ENCODE data around the gene NUDT16L1. TPM values are rescaled to one million over a fixed set of nuclear protein-coding genes. Genes with fewer than 3 reads are reported as not detected.

Gene NUDT16L1
- total RNA-seq, 1 experiment from 2014 or later = 64.6 TPM

DNA sequence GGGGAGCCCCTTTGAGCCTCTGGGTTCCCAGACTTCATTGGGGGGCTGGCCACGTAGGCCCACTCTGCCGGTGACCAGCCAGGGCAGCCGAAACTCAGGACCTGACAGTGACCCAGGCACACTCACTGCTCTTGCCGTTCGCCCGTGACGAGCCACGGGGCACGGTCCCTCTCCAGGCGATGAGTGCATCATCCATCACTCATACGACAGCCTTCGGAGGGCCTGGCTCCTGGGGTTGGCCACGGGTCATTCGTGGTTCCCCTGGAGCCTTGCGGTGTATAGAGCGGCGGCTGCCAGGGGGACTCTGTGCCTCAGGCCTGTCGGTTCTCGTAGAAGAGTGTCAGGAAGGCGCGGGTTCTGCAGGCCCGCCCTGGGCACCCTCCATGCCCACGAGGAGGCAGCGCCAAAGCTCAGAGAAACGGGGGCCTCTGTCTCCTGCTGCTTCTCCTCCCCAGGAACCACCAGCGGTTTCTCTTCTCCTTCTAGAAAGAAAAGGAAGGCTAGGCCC lies 11.2 kb upstream of the NUDT16L1 start:
- DNase-seq (ENCODE audit: low spot score) = no peak

DNA sequence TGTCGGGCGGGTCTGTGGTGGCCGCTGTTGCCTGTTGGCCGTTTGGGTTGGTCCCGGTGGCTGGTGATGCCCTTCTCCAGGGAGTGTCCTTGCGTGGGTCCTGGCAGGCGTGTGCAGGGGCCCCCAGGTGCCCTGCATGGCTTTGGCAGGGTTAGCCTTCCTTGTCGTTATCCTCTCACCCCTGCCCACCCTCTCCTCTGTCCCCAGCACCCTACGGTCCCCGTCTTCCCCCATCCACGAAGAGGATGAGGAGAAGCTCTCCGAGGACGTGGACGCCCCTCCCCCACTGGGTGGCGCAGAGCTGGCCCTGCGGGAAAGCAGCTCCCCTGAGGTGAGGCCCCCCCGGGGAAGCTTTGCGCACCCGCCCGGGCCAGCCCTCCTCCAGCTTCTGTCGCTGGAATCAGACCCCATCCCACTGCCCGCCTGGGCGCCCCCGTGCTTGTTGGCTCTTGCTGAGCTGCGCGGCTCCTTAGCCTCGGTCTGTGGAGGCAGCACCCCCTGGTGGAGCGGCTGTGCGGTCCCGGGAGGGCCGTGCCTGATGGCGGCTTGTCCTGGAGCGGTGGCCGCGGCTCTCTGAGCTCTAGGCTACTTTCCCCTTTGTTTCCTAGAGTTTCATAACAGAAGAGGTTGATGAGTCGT lies 10.6 kb upstream of the NUDT16L1 start:
- DNase-seq (ENCODE audit: low spot score) = peak; percentile 45

DNA sequence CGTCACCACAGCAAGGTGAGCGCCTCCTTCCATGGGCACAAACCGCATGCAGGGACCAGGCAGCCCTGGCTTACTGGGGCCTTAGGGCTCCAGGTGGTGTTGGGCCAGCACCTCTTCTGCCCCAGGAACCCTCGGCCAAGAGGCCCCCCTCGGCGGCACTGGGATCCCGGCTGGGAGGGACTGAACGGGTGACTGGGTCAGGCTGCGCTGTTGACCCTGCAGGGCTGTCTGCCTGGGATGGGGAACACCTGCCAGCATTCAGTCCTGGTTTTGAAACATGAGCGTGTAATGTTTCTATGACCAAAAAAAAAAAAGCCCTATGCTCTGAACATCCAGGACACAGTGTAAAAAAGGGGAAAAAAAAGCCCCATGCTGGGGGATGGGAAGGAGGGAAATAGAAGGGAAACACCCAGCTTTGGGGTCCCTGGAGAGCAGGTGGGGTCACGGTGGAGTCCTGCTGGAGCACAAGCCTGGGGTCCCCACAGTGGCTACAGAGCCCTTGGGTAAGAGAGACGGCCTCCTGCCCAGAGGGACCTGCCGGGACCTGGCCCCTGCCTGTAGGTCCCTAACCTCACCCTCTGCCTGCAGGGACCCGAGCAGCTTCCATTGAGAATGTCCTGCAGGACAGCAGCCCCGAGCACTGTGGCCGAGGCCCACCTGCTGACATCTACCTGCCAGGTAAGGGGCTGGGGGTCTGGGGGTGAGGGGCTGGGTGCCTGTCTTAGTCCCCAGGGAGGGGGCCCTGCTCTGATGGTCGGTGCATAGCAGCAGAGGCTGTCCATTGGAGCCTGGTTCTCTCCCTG lies 9.9 kb upstream of the NUDT16L1 start:
- DNase-seq (ENCODE audit: low spot score) = no peak

DNA sequence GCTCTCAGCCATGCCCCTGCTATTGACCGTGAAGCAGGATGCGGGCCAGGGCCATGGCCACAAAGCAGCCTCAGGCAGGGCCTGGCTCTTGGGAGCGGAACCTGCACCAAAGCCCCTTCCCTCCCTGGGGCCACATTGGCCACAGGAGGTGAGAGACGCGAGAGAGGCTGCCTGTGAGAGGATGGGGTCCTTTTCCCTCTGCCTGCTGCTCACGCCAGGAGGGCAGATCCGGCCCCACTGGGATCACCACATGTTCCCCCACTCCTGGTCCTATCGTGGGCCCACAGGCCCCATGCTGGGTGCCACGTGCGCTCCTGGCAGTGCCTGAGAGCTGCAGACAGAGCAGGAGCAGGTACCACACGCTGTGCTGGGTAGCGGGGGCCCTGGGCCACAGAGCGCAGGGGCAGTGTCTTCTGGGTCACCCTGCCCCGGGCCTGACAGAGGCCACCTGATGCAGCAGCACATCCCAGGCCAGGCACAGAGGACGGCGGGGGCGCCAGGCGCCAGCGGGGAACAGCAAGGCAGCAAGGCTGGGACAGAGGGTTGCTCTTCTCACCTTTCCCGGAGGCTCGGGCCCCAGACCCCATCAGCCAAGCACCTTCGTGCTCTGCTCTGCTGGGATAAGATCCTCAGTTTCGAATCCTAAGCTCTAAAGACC lies 9.2 kb upstream of the NUDT16L1 start:
- no peak for DNase-seq (ENCODE audit: low spot score)

DNA sequence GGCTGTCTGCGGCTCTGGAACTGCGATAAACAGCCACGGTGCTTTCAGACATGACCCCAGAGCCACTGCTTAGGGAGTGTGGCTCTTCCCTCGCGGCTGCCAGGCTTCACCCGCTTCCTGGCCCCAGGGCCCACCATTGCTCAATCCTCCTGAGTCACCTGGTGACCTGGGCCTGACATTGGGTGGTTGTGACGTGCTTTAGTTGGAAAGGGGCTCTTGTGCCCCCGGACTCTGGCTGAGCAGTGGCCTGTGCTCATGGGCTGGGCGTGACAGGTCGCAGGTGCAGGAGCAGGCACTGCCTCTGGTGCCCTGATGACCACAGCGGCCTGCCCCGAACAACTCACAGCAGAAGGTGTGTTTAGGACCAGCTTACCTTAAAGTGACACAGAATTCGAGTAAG lies 8.6 kb upstream of the NUDT16L1 start:
- no peak for DNase-seq (ENCODE audit: low spot score)

DNA sequence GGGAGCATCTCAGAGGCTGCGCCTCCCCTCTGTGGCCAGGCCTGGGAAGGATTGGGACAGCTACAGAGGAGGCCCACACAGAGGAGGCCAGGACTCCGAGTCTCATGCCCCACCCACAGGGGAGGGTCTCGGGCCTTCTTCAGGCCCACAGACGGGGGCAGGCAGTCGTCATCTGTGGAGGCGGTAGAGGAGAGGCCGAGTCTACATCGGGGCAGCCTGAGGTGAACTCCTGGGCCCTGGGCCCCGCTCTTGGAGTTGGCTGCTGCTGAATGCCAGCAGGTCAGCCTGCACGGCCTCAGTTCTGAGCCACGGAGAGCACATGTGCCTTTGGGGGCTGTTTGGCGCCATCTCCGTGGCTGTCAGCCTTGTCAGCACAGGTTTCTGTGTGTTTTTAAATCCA lies 8.1 kb upstream of the NUDT16L1 start:
- DNase-seq (ENCODE audit: low spot score) = no peak

DNA sequence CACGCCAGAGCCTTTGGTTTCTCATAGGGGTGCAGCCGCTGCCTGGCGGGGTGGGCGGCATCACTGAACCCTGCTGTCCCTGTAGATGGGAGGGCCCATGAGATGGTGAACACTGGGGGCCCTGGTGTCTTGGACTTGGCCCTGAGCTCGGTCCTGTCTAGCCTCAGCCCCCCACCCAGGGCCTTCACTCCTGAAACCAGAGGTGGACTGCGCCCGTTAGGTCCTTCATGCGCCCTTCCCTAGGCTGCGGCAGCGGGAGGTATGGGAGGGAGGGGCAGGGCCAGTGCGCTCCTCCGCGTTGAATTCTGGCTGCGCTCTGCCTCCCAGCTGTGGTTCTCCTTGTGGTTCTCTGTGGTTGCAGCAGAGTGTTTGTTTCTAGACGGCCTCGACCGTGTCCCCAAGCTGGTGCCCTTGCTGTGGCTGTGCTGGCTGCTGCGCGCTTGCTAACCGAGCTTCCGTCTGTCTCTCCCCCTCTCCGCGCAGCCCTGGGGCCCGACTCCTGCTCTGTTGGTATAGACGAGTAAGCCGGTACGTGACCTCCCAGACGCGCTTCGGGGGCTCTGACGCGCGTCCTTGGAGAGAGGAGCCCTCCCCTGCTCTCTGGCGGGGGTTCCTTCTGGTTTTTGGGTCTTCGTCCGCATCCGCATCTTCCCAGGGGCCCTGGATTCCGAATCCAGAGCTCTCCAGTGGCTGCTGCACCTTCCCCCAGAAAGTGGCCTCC lies 7.4 kb upstream of the NUDT16L1 start:
- no peak for DNase-seq (ENCODE audit: low spot score)

DNA sequence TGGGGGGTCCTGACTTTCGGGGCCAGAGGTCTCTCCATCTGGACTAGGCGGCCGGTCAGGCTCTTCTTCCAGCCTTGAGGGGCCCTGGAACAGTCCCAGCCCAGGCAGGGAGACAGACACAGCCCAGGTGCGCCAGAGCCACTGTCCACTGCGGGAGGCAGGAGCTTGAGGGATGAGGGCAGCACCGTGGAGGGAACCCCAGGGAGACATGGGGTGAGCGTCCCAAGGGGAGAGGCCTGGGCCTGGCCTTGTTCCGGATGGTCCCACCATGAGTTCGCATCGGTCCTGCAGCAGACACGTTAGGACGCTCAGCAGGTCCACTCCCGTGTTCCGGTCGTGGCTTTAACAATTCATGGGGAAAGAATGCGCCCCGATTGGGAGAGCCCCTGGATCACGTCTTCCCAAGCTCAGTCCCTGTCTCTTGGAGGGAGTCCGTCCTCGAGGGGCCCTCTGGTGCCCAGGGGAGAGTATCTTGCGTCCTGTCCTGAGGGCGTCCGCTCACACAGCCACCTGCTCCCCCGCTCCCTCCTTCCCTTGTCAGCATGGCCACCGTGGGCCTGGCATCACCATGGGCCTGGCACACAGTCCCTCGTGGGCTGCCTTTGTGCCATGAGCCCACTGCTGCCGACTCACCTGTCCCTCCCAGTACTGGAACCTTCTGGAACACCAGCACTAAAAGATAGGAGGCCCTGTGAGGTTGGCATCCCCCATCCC lies 6.7 kb upstream of the NUDT16L1 start:
- no peak for DNase-seq (ENCODE audit: low spot score)

DNA sequence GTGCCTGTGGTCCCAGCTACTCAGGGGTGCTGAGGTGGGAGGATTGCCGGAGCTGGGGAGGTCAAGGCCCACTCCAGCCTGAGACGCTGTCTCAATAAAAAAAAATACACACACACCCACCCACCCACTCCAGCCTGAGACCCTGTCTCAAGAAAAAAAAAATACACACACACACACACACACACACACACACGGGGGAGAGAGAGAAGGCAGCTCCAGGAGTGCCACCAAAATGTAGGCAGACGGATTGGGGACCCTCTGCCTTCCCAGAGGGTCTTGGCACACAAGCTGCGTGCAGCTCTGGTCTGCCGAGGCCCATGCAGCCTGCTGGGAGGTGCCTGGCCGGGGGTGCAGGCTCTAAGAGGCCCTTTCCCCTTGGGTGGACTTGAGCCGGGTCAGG lies 5.9 kb upstream of the NUDT16L1 start:
- DNase-seq (ENCODE audit: low spot score) = no peak

DNA sequence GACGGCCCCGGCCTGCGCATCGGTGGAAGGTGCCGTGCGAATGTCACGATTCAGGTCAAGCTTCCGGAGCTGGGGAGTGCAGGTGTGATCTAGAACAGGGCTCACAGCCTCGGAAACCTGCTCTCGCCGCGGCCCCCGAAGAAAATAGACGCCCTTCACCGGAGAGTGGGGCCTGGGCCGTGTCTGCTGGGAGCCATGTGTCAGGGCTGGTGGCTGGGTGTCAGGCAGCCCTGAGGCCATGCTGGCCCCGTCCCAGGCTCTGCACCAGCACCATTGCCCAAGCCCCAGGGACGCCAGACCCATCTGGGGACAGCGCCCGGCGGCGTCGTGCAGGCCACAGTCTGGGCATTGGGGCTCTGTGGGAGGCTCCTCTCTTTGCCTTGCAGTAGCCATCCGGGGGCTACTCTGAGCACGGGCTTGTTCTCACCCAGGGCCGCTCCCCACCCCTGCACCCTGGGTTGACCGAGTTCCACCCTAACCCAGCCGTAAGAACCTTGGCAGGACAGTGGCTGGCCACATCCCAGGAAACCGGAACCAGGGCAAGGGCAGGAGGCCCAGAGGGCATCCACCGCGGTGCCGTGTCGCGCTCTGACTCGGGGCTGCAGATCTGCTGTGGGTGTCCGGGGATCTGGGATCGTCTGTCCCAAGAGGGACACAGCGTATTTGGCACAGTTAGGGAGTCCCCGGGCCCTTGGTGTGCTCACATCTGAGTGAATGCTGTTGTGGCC lies 5.3 kb upstream of the NUDT16L1 start:
- DNase-seq (ENCODE audit: low spot score) = no peak

DNA sequence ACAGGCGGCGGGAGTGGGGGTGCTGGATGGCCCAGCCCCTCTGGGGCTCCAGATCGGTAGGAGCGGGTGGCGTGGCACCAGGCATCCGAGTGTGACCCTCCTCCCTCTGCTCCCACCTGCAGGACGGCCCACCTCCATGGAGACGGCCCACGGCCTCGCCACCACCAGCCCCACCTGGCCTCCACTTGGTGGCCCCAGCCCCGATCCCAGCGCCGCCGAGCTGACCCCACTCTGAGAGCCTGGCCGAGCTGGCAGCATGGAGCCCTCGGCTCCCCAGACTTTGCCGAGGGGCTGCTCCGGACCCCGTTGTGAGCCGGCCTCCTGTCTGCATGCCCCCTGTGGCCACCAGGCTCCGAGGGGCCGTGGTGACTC lies 4.7 kb upstream of the NUDT16L1 start:
- no peak for DNase-seq (ENCODE audit: low spot score)

DNA sequence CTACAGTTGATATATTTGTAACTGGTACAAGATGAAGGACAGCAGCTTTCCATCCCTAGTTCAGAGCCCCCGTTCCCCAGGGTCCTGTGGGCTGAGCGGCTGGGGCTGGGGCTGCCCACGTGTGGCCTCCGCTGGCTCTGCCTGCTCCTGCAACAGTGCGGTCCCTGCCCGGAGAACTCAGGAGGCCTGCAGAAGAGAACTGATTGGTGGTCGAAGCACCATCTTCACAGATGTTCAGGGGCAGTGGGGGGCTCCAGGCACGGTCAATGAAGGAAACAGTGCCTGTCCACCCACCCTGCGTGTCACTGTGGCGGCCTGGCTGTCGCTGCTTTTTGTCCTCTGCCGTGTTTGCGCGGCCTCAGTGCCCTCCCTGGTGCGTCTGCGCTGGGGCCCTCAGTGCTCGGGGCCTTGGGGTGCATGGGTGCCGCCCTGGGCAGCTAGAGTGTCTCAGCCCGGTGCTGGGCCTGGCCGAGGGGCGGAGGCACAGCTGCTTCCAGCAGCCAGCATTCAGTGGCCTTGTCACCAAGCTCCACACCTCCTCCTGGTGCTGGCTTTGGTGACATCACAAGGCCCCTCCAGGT lies 4.2 kb upstream of the NUDT16L1 start:
- no peak for DNase-seq (ENCODE audit: low spot score)

DNA sequence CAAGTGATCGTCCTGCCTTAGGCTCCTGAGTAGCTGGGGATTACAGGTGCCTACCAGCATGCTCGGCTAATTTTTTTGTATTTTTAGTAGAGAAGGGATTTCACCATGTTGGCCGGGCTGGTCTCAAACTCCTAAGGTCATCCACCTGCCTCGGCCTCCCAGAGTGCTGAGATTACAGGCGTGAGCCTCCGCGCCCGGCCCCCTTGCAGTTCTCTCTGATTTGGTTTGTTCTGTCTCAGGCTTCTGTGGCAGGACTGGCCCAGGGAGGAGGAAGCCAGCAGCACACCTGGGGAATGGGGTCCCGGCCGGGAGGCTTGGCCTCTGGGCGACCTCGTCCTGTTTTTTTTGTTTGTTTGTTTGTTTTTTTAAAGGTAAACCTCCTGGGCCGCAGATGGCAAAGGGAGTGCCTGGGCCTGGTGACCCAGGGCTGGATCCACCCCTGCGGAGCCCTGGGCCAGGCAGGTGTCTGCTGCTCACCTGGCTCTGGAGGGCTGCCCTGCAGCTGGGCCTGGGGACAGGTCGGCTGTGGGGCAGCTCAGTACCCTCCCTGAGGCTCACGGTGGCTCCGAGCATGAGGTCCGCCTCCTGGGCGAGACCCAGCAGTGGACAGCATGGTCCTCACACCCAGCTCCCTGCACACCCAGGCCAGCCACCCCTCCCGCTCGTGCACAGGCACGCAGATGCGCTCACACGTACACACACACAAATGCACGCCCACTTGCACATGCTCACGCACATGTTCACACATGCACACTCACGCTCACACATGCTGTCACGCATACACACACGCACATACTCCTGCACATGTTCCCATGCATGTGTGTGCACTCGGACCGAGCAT lies 3.3 kb upstream of the NUDT16L1 start:
- no peak for DNase-seq (ENCODE audit: low spot score)

DNA sequence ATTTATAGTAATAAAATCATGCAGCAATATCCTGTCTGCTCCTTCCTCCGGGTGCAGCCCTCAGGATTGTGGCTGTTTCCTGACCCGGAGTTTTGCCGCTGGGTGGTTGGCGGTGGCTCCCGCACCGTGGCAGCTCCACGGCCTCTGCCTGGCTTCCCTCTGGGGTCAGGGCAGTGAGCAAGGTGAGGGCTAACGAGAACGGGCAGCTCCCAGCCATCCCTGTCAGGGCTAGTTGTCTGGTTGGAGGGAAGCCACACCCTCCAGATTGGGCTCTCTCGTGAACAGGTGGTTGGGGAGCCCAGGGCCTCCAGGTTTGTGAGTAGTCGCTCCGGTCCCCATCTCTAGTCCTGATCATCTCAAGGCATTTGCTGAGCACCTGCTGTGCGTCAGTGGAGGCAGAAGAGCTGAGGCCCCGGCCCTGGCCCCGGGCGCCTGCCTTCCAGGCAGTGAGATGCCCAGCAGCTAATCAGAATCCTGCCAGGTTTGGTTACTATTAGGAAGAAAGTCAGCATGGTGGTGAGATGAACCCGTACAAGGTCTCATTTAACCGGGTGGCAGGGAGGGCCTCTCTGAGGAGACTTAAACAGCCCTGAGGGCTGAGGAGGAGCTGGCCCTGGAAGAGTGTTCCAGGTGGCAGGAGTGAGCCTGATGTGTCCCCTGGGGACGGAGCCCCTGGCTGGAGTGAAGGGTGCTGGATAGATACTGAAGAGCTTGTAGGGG lies 2.3 kb upstream of the NUDT16L1 start:
- no peak for DNase-seq (ENCODE audit: low spot score)

DNA sequence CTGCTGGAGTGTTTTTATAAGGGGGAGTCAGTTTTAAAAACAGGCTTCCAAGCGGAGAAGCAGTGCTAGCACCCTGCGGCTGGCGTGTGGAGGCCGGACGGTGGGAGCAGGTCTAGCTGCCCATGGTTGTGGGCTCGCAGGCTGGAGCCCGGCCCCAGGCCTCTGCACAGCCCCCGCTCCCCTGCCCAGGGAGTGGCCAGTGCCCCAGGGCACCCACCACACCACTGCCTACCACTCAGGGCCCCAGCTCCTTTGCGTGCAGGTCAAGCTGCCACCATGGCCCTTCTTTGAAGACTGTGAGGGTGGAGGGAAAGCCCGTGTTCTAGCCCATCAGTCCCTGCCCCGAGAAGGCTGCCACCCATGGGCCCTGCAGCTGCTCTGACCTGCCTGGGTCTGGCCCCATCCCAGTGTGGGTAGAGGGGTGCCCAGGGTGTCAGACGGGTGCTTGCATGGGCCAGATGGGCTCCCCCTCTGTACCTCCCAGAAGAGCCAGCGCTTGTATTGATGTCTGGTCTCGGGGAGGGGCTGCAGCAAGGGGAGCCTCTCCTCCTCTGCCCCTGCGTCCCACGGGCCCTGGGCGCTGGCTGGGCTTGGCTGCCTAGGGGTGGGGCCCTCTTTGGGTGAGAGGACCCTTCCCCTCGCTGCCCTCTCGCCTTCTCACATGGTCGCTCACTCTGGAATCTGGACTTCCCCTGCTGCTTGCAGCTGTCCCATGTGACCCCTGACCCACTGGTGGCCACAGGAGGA lies 1.5 kb upstream of the NUDT16L1 start:
- DNase-seq (ENCODE audit: low spot score) = no peak

DNA sequence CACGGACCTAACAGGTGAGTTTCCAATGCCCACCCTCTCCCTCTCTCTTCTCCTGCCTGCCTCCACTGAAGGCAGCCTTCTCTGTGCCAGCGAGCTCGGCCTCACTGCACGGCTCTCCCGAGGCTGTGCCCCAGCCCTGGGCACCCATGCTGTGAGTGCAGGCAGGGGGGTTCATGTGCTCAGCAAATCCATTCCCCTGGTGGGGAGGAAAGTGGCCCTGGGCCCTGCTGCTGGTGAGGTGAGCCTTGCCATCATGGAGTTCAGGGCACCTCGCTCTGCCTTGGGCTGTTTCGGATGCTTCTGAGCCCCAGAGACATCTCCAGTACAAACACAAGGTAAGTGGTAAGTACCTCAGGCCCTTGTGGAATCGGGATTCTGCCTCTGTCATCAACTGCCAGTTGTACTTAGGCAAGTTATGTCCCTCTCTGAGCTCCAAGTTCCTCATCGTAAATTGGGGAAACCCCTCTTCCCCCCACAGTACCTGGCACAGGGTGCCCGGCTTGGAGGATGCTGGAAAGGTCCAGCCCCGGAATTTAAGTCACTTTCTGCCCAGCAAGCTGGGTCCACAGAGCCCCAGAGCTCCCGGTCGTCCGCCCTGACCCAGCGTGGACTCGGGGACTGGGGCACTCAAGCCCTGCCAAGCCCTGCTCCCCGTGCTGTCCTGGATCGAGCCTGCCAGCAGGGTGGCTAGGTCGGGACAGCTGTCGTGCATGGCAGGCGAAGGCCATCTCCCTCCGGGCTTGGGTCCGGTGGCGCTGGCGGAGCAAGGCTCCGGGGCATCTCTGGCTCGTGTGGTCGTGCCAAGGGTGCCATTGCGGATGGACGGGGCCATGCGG lies 684 bp upstream of the NUDT16L1 start:
- DNase-seq (ENCODE audit: low spot score) = no peak

DNA sequence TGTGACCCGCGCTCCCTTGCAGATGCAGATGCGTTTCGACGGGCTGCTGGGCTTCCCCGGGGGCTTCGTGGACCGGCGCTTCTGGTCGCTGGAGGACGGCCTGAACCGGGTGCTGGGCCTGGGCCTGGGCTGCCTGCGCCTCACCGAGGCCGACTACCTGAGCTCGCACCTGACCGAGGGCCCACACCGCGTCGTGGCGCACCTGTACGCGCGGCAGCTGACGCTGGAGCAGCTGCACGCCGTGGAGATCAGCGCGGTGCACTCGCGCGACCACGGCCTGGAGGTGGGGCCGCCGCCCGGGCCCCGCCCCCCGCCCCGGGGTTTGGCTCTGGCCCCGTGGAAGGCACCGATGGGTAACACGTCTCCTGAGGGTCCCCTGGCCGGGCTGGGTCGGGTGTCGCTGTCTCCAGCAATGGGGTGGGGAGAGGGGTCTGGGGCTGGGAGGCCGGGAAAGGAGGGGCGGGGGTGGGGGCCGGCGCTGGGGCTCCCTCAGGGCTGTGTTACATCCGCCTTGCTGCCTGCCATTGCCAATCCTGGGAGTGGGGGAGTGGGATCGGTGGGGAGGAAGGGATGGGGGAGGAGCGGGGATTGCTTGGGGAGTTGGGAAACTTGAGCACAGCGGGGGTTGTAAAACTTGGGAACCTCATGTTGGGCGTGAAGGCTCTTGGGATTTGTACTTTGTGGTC lies 737 bp downstream of the NUDT16L1 start:
- DNase-seq (ENCODE audit: low spot score) = peak; percentile 20
